Activated CD4-positive, alpha-beta T cell treated with anti-CD3 and anti-CD28 coated beads for 36 hours (primary cell): ENCODE measurements around the gene LCNL1. TPM values are rescaled to one million over a fixed set of nuclear protein-coding genes. Genes with fewer than 3 reads are reported as not detected.

Experiments
- ATAC-seq: fragments of 200-7000 bp; cut with Tn5 transposase; one replicate; pipeline ENCODE4 v1.10.0; 2021; ENCODE audit warnings: mild to moderate bottlenecking, moderate library complexity
- CTCF ChIA-PET: fragments of 350-600 bp; sonication (Branson Sonifier 250); formaldehyde crosslinking; loops from one replicate; lab custom pipeline; 2021; ENCODE audit warnings: antibody characterized with exemption; lab: Charles Lee
- POLR2A ChIA-PET: fragments of 350-600 bp; sonication (Branson Sonifier 250); formaldehyde crosslinking; loops from one replicate; lab custom pipeline; 2021; ENCODE audit warnings: antibody characterized with exemption, inconsistent platforms; lab: Charles Lee
- DNase-seq: peaks from one replicate; pipeline ENCODE4 v3.0.0-alpha.2; 2020
- H3K27ac Mint-ChIP-seq: one replicate; pipeline ENCODE4 v1.8.0; 2021; ENCODE audit warnings: mixed read lengths
- H3K27me3 Mint-ChIP-seq: one replicate; pipeline ENCODE4 v1.8.0; 2021; ENCODE audit warnings: mixed read lengths
- H3K36me3 Mint-ChIP-seq: one replicate; pipeline ENCODE4 v1.8.0; 2021; ENCODE audit warnings: low read depth, mixed read lengths
- H3K4me1 Mint-ChIP-seq: one replicate; pipeline ENCODE4 v1.8.0; 2021; ENCODE audit warnings: mixed read lengths
- H3K4me3 Mint-ChIP-seq: one replicate; pipeline ENCODE4 v1.8.0; 2021; ENCODE audit warnings: mild to moderate bottlenecking, moderate library complexity, mixed read lengths
- H3K9me3 Mint-ChIP-seq: one replicate; pipeline ENCODE4 v1.8.0; 2021; ENCODE audit warnings: low read depth, mixed read lengths
- intact Hi-C, 2 experiments: fragments of 100-400 bp; cut with DNase I in 1 of 2; cut with micrococcal nuclease in 1 of 2; formaldehyde crosslinking; loops; one replicate each; pipeline versions ENCODE4 v1.14.2 to v1.15.1; 2022 to 2024; cut with DNase I, micrococcal nuclease
- total RNA-seq, 2 experiments: library from RNA; stranded (reverse); gene quantifications; one replicate each; pipeline ENCODE4 v1.2.3, GENCODE V29; 2021

Gene LCNL1
- total RNA-seq, 2 experiments from 2014 or later, result not detected

- DNase-seq, result no peak
- POLR2A ChIA-PET, result no interaction called here
- no peak for ATAC-seq
- Mint-ChIP-seq H3K36me3 (no peaks in the 10 kb centered on the region), H3K27ac (no peak overlapping the region), H3K4me1 (no peaks in the 10 kb centered on the region), H3K9me3 (no peaks in the 10 kb centered on the region), H3K27me3 (no peaks in the 10 kb centered on the region), H3K4me3 (no peak overlapping the region)
- intact Hi-C loops, result no loop called here
- CTCF ChIA-PET, result no interaction called here
These were observed 25.1 kb downstream of the LCNL1 start for GRCh38 chr9:137007816-137008270.

GRCh38 chr9:137008312-137008711 lies 25.5 kb downstream of the LCNL1 start:
- POLR2A ChIA-PET, result no interaction called here
- Mint-ChIP-seq H3K27me3 (no peaks in the 10 kb centered on the region), H3K36me3 (no peaks in the 10 kb centered on the region), H3K9me3 (no peaks in the 10 kb centered on the region), H3K27ac (no peak overlapping the region), H3K4me1 (no peaks in the 10 kb centered on the region), H3K4me3 (no peak overlapping the region)
- no peak for DNase-seq
- ATAC-seq, result no peak
- CTCF ChIA-PET, result no interaction called here
- intact Hi-C loops, result no loop called here

- no peaks in the 10 kb centered on the region for H3K9me3 Mint-ChIP-seq
- H3K27ac Mint-ChIP-seq, result no peak overlapping the region
- ChIA-PET CTCF (interaction anchor here (0.6 to 0.7 kb wide), 3 partner anchors 16 to 241 kb away, joined by 3 read pairs; no protein-coding TSS in a partner anchor), POLR2A (no interaction called here)
- H3K36me3 Mint-ChIP-seq, result no peaks in the 10 kb centered on the region
- DNase-seq (no peak), ATAC-seq (no peak)
- H3K27me3 Mint-ChIP-seq, result no peaks in the 10 kb centered on the region
- intact Hi-C loops, result no loop called here
- H3K4me3 Mint-ChIP-seq, result no peak overlapping the region
- no peaks in the 10 kb centered on the region for H3K4me1 Mint-ChIP-seq
These were observed 26.4 kb downstream of the LCNL1 start for GRCh38 chr9:137009217-137009616.

- Mint-ChIP-seq H3K9me3 (no peaks in the 10 kb centered on the region), H3K4me1 (no peaks in the 10 kb centered on the region), H3K27me3 (no peaks in the 10 kb centered on the region), H3K27ac (no peak overlapping the region), H3K36me3 (no peaks in the 10 kb centered on the region), H3K4me3 (no peak overlapping the region)
- ChIA-PET CTCF (interaction anchor here (0.6 kb wide), 2 partner anchors 25 to 227 kb away, joined by 3 to 4 read pairs; no protein-coding TSS in a partner anchor), POLR2A (no interaction called here)
- intact Hi-C loops, result no loop called here
- ATAC-seq (no peak), DNase-seq (no peak)
These were observed 27.3 kb downstream of the LCNL1 start for GRCh38 chr9:137009938-137010732.

- H3K9me3 Mint-ChIP-seq, result no peaks in the 10 kb centered on the region
- no peak overlapping the region for H3K27ac Mint-ChIP-seq
- DNase-seq (no peak), ATAC-seq (no peak)
- H3K4me3 Mint-ChIP-seq, result no peak overlapping the region
- ChIA-PET POLR2A (no interaction called here), CTCF (no interaction called here)
- H3K36me3 Mint-ChIP-seq, result no peaks in the 10 kb centered on the region
- no peaks in the 10 kb centered on the region for H3K4me1 Mint-ChIP-seq
- intact Hi-C loops, result no loop called here
- no peaks in the 10 kb centered on the region for H3K27me3 Mint-ChIP-seq
These were observed 28.4 kb downstream of the LCNL1 start for GRCh38 chr9:137011156-137011555.

- no peaks in the 10 kb centered on the region for H3K9me3 Mint-ChIP-seq
- H3K4me1 Mint-ChIP-seq, result no peaks in the 10 kb centered on the region
- no peak for ATAC-seq
- CTCF ChIA-PET, result interaction anchor here (0.6 kb wide), 1 partner anchor 46 kb away, joined by 3 read pairs; no protein-coding TSS in a partner anchor
- H3K27me3 Mint-ChIP-seq, result no peaks in the 10 kb centered on the region
- H3K36me3 Mint-ChIP-seq, result no peaks in the 10 kb centered on the region
- POLR2A ChIA-PET, result no interaction called here
- intact Hi-C loops, result no loop called here
- no peak overlapping the region for H3K27ac Mint-ChIP-seq
- no peak overlapping the region for H3K4me3 Mint-ChIP-seq
- DNase-seq, result no peak
These were observed 29.3 kb downstream of the LCNL1 start for GRCh38 chr9:137011907-137012675.

- Mint-ChIP-seq H3K4me3 (no peak overlapping the region), H3K9me3 (no peaks in the 10 kb centered on the region), H3K27me3 (no peaks in the 10 kb centered on the region), H3K27ac (no peak overlapping the region), H3K4me1 (no peaks in the 10 kb centered on the region), H3K36me3 (no peaks in the 10 kb centered on the region)
- ATAC-seq (no peak), DNase-seq (no peak)
- ChIA-PET CTCF (interaction anchor here (0.6 kb wide), 1 partner anchor 45 kb away, joined by 3 read pairs; no protein-coding TSS in a partner anchor), POLR2A (no interaction called here)
- intact Hi-C loops, result no loop called here
These were observed 30.1 kb downstream of the LCNL1 start for GRCh38 chr9:137012694-137013570.

- Mint-ChIP-seq H3K36me3 (no peaks in the 10 kb centered on the region), H3K9me3 (no peaks in the 10 kb centered on the region), H3K4me3 (no peak overlapping the region), H3K27ac (no peak overlapping the region), H3K4me1 (no peaks in the 10 kb centered on the region), H3K27me3 (no peaks in the 10 kb centered on the region)
- ChIA-PET CTCF (interaction anchor here (0.7 kb wide), 1 partner anchor 223 kb away, joined by 3 read pairs; no protein-coding TSS in a partner anchor), POLR2A (no interaction called here)
- intact Hi-C loops, result no loop called here
- DNase-seq (no peak), ATAC-seq (no peak)
These were observed 30.8 kb downstream of the LCNL1 start for GRCh38 chr9:137013571-137013940.

GRCh38 chr9:137014166-137014565 lies 31.4 kb downstream of the LCNL1 start:
- no peaks in the 10 kb centered on the region for H3K36me3 Mint-ChIP-seq
- DNase-seq (no peak), ATAC-seq (no peak)
- ChIA-PET POLR2A (no interaction called here), CTCF (interaction anchor here (0.7 kb wide), 1 partner anchor 222 kb away, joined by 3 read pairs; no protein-coding TSS in a partner anchor)
- intact Hi-C loops, result no loop called here
- H3K4me1 Mint-ChIP-seq, result no peaks in the 10 kb centered on the region
- H3K9me3 Mint-ChIP-seq, result no peaks in the 10 kb centered on the region
- no peaks in the 10 kb centered on the region for H3K27me3 Mint-ChIP-seq
- H3K27ac Mint-ChIP-seq, result no peak overlapping the region
- no peak overlapping the region for H3K4me3 Mint-ChIP-seq

GRCh38 chr9:137014776-137015539 lies 32.2 kb downstream of the LCNL1 start:
- ATAC-seq (no peak), DNase-seq (no peak)
- no peaks in the 10 kb centered on the region for H3K36me3 Mint-ChIP-seq
- no peaks in the 10 kb centered on the region for H3K4me1 Mint-ChIP-seq
- no peaks in the 10 kb centered on the region for H3K9me3 Mint-ChIP-seq
- H3K27ac Mint-ChIP-seq, result no peak overlapping the region
- H3K4me3 Mint-ChIP-seq, result no peak overlapping the region
- intact Hi-C loops, result no loop called here
- no peaks in the 10 kb centered on the region for H3K27me3 Mint-ChIP-seq
- ChIA-PET CTCF (no interaction called here), POLR2A (no interaction called here)
